Measurements from ENCODE around the gene USE1. TPM values are rescaled to one million over a fixed set of nuclear protein-coding genes. Genes with fewer than 3 reads are reported as not detected.

The USE1 gene
- total RNA-seq, 1 experiment from 2014 or later = 32.5 TPM

GRCh38 chr19:17262557-17262956 is 47.4 kb downstream of the USE1 start:
- no peak for ATAC-seq
- POLR2A ChIA-PET (ENCODE audit: unreplicated experiment) = no interaction called here
- BruUV-seq (replicated peaks) = no TSS peak
- intact Hi-C loops (cut with micrococcal nuclease) = no loop called here
- Histone ChIP-seq H3K9me3 (ENCODE audit: low read length) (0 out of 2 replicates have a peak, but pooled peaks cover 5% of the 10 kb centered on the region), H2AFZ (ENCODE audit: low read length) (no peak overlapping the region), H3K9ac (ENCODE audit: low read length) (no peak overlapping the region), H4K20me1 (ENCODE audit: low read length) (no peaks in the 10 kb centered on the region), H3K27me3 (ENCODE audit: low read length) (no peaks in the 10 kb centered on the region), H3K9me2 (replicated peaks; ENCODE audit: low read length) (no peaks in the 10 kb centered on the region), H3K27ac (ENCODE audit: low read length) (no peak overlapping the region), H3K4me1 (ENCODE audit: insufficient read depth, low read length) (no peaks in the 10 kb centered on the region), H3F3A (ENCODE audit: low read length, unreplicated experiment) (no peaks in the 10 kb centered on the region), H3K4me2 (ENCODE audit: low read length) (no peak overlapping the region), H3K79me2 (ENCODE audit: low read length) (peaks cover 1% of the 10 kb centered on the region), H3K36me3 (ENCODE audit: low read depth, low read length) (no peaks in the 10 kb centered on the region), H3K4me3 (ENCODE audit: low read length) (no peak overlapping the region)
- CTCF ChIA-PET = interaction anchor here (0.9 kb wide), 1 partner anchor 8 kb away, joined by 5 read pairs; no protein-coding TSS in a partner anchor
- no peak for DNase-seq
- TF ChIP-seq EZH2phosphoT487 (IDR thresholded peaks at IDR 0.05; ENCODE audit: borderline replicate concordance, low read length) = no peak
- TF ChIP-seq CTCF (conservative IDR thresholded peaks at IDR 0.05; ENCODE audit: low read depth, low read length) = no peak
- TF ChIP-seq EZH2 (IDR thresholded peaks at IDR 0.05; ENCODE audit: low read length, unreplicated experiment) = no peak

- Histone ChIP-seq H3K36me3 (ENCODE audit: low read depth, low read length) (peaks cover 2% of the 10 kb centered on the region; the same call in 1 of the 2 replicates), H3K4me2 (ENCODE audit: low read length) (no peak overlapping the region), H3K9me2 (replicated peaks; ENCODE audit: low read length) (no peaks in the 10 kb centered on the region), H3K4me3 (ENCODE audit: low read length) (no peak overlapping the region), H3K9ac (ENCODE audit: low read length) (no peak overlapping the region), H3K79me2 (ENCODE audit: low read length) (peaks cover 15% of the 10 kb centered on the region), H2AFZ (ENCODE audit: low read length) (no peak overlapping the region), H3K27ac (ENCODE audit: low read length) (no peak overlapping the region), H4K20me1 (ENCODE audit: low read length) (no peaks in the 10 kb centered on the region), H3K4me1 (ENCODE audit: insufficient read depth, low read length) (peaks cover 7% of the 10 kb centered on the region), H3K27me3 (ENCODE audit: low read length) (no peaks in the 10 kb centered on the region), H3F3A (ENCODE audit: low read length, unreplicated experiment) (no peaks in the 10 kb centered on the region), H3K9me3 (ENCODE audit: low read length) (0 out of 2 replicates have a peak, but pooled peaks cover 5% of the 10 kb centered on the region)
- no TSS peak for BruUV-seq (replicated peaks)
- intact Hi-C loops (cut with micrococcal nuclease) = no loop called here
- ChIA-PET POLR2A (ENCODE audit: unreplicated experiment) (no interaction called here), CTCF (no interaction called here)
- no peak for TF ChIP-seq EZH2phosphoT487 (IDR thresholded peaks at IDR 0.05; ENCODE audit: borderline replicate concordance, low read length)
- no peak for TF ChIP-seq EZH2 (IDR thresholded peaks at IDR 0.05; ENCODE audit: low read length, unreplicated experiment)
- no peak for TF ChIP-seq CTCF (conservative IDR thresholded peaks at IDR 0.05; ENCODE audit: low read depth, low read length)
- ATAC-seq (no peak), DNase-seq (no peak)
Measured at GRCh38 chr19:17263712-17264640, 48.8 kb downstream of the USE1 start.

- H3K27me3 ChIP-seq (ENCODE audit: low read length) = no peaks in the 10 kb centered on the region
- H3K4me2 ChIP-seq (ENCODE audit: low read length) = no peak within 1 kb of the TSS
- intact Hi-C loops (cut with micrococcal nuclease) = no loop called here
- ChIA-PET POLR2A (ENCODE audit: unreplicated experiment) (no interaction called here), CTCF (no interaction called here)
- H3K9me2 ChIP-seq (replicated peaks; ENCODE audit: low read length) = no peaks in the 10 kb centered on the region
- 0 out of 2 replicates have a peak, but pooled peaks cover 3% of the 10 kb centered on the region for H3K9me3 ChIP-seq (ENCODE audit: low read length)
- no peak within 1 kb of the TSS for H3K27ac ChIP-seq (ENCODE audit: low read length)
- H3K4me3 ChIP-seq (ENCODE audit: low read length) = no peak within 1 kb of the TSS
- ATAC-seq (no peak), DNase-seq (no peak)
- no peaks in the 10 kb centered on the region for H3F3A ChIP-seq (ENCODE audit: low read length, unreplicated experiment)
- H3K4me1 ChIP-seq (ENCODE audit: insufficient read depth, low read length) = peaks cover 7% of the 10 kb centered on the region
- no peak within 1 kb of the TSS for H2AFZ ChIP-seq (ENCODE audit: low read length)
- TF ChIP-seq EZH2phosphoT487 (IDR thresholded peaks at IDR 0.05; ENCODE audit: borderline replicate concordance, low read length) (no peak), EZH2 (IDR thresholded peaks at IDR 0.05; ENCODE audit: low read length, unreplicated experiment) (no peak), CTCF (conservative IDR thresholded peaks at IDR 0.05; ENCODE audit: low read depth, low read length) (no peak)
- peaks cover 3% of the 10 kb centered on the region; the same call in 1 of the 2 replicates for H3K36me3 ChIP-seq (ENCODE audit: low read depth, low read length)
- no peaks in the 10 kb centered on the region for H4K20me1 ChIP-seq (ENCODE audit: low read length)
- no TSS peak for BruUV-seq (replicated peaks)
- H3K79me2 ChIP-seq (ENCODE audit: low read length) = peaks cover 17% of the 10 kb centered on the region
- no peak within 1 kb of the TSS for H3K9ac ChIP-seq (ENCODE audit: low read length)
Measured at GRCh38 chr19:17264641-17264979, 49.5 kb downstream of the USE1 start, which contains the start of gene USHBP1. Gene USHBP1 (minus strand): TSS chr19:17264745. CDS start chr19:17264299, 446 bp downstream.

All from PC-3 (cell line).